Coronary artery (tissue), 2 donors: ENCODE data around the gene KRTAP2-3.
"Not testable (repeated sequence)": the region's sequence is repeated elsewhere in the genome, so short reads cannot be mapped to it uniquely, and the experiment has no call there.

ENCODE experiments used
- DNase-seq: peaks from one replicate; pipeline ENCODE4 v3.0.0-alpha.2; 2017; ENCODE audit warnings: low spot score
- H3K27ac ChIP-seq, 2 donors: fragments of 200-600 bp; sonication (generic); one replicate each; pipeline ENCODE4 v1.5.1; 2016 to 2019
- H3K4me3 ChIP-seq: fragments of 200-600 bp; sonication (generic); 2 replicates; pipeline ENCODE4 v1.5.1; 2016; ENCODE audit warnings: mild to moderate bottlenecking, moderate library complexity
- CTCF ChIP-seq: fragments of 200-600 bp; sonication (generic); IDR thresholded peaks from one replicate; pipeline ENCODE4 v1.5.1; 2019; ENCODE audit warnings: antibody characterized with exemption

Gene KRTAP2-3

GRCh38 chr17:41063449-41063848 is 3.5 kb upstream of the KRTAP2-3 start:
- TF ChIP-seq CTCF: no peak
- Histone ChIP-seq H3K27ac (no peak overlapping the region), H3K4me3 (no peak overlapping the region)
- DNase-seq: no peak

- H3K27ac ChIP-seq: peak overlapping the region in 1 of 2 donors; percentile 44
- H3K4me3 ChIP-seq: no peak overlapping the region
- DNase-seq: no peak
- TF ChIP-seq CTCF: no peak
Observed at GRCh38 chr17:41061964-41062363, 2.0 kb upstream of the KRTAP2-3 start.

- H3K4me3 ChIP-seq, DNase-seq, H3K27ac ChIP-seq: not testable (repeated sequence)
Observed at GRCh38 chr17:41059276-41060051, 450 bp downstream of the KRTAP2-3 start.

GRCh38 chr17:41058741-41059140 is 1.2 kb downstream of the KRTAP2-3 start:
- no peak for TF ChIP-seq CTCF
- H3K4me3 ChIP-seq: no peak overlapping the region
- no peak overlapping the region for H3K27ac ChIP-seq
- DNase-seq: no peak

- H3K27ac ChIP-seq: no peak overlapping the region
- H3K4me3 ChIP-seq: no peak overlapping the region
- TF ChIP-seq CTCF: no peak
- DNase-seq: no peak
Observed at GRCh38 chr17:41057547-41057946, 2.4 kb downstream of the KRTAP2-3 start.

GRCh38 chr17:41055130-41055529 is 4.8 kb downstream of the KRTAP2-3 start, which contains the start of gene KRTAP2-2:
TSS of gene KRTAP2-2 (minus strand) at chr17:41055230. CDS start at chr17:41055211, 19 bp downstream.
- H3K4me3 ChIP-seq, H3K27ac ChIP-seq, DNase-seq: not testable (repeated sequence)

- DNase-seq, H3K27ac ChIP-seq, H3K4me3 ChIP-seq: not testable (repeated sequence)
Observed at GRCh38 chr17:41054556-41054955, 5.4 kb downstream of the KRTAP2-3 start.

GRCh38 chr17:41054025-41054424 is 5.9 kb downstream of the KRTAP2-3 start:
- DNase-seq: no peak
- H3K4me3 ChIP-seq: no peak overlapping the region
- no peak for TF ChIP-seq CTCF
- no peak overlapping the region for H3K27ac ChIP-seq
